Fibroblast of lung (primary cell): ENCODE results near the gene GLRX3.

Experiments
- CTCF ChIP-seq, 2 donors: IDR thresholded peaks in 1 of 2; conservative IDR thresholded peaks in 1 of 2; 1 replicate in 1 of 2; 2 replicates in 1 of 2; pipeline ENCODE4 v1.5.1; 2011 to 2012; ENCODE audit warnings: low read length in 2 of 2, control low read depth in 1 of 2, inconsistent platforms in 1 of 2, low read depth in 1 of 2, mild to moderate bottlenecking in 1 of 2
- EZH2 ChIP-seq: IDR thresholded peaks from 2 replicates; pipeline ENCODE4 v1.5.1; 2012; ENCODE audit warnings: low read length, control low read depth, mild to moderate bottlenecking; ENCODE audit errors: missing control alignments

GRCh38 chr10:130137659-130138478 lies 1.7 kb downstream of the GLRX3 start:
- TF ChIP-seq CTCF (conservative IDR thresholded peaks at IDR 0.05 in 1 of 2, IDR thresholded peaks at IDR 0.05 in 1 of 2; ENCODE audit: low read depth in 1 of 2, low read length in 2 of 2) (no peak), EZH2 (no peak)
